GM12872 (cell line): ENCODE data around the gene MAPK14.

Source experiments
- CTCF ChIP-seq: IDR thresholded peaks from 3 replicates; pipeline ENCODE4 v1.5.1; 2011; ENCODE audit warnings: low read depth, mild to moderate bottlenecking, low read length, moderate library complexity; ENCODE audit not compliant: insufficient read depth

Gene MAPK14

DNA sequence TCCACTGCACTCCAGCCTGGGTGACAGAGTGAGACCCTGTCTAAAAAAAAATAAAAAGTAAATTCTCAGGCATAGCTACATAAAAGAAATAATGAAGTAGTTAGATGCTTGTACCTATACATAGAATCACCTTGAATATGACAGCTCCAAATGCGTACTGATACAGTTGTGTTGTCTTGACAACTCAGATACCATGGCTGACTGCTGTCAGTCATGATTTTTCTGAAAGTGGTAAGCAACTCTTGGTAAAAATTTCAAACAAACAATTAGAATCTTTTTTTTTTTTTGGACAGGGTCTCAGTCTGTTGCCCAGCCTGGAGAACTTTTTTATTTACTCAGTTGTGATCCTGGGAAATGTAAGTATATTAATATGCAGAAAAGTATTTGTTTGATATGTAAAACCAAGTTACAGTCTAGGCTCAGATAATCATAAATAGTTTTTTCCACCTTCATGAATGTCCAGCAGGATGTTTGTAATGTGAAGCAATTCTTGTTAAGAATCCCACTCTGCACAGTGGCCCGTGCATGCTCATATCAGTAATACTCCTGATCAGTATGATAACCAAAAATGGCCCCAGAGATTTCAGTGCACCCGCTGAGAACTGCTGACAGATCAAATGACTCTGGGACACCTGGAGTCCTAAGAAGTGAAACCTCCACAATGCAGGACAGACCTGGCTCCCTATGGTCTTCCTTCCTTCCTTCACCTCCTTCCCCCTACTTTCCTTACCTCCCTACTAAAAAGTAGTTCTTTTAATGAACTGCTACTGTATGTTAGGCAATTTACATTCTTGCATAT, 88.7 kb downstream of the MAPK14 start:
- TF ChIP-seq CTCF = no peak

- TF ChIP-seq CTCF = no peak
Measured at GRCh38 chr6:36116943-36117342, 89.3 kb downstream of the MAPK14 start.

- TF ChIP-seq CTCF = no peak
Measured at GRCh38 chr6:36117658-36118549, 90.3 kb downstream of the MAPK14 start.

DNA sequence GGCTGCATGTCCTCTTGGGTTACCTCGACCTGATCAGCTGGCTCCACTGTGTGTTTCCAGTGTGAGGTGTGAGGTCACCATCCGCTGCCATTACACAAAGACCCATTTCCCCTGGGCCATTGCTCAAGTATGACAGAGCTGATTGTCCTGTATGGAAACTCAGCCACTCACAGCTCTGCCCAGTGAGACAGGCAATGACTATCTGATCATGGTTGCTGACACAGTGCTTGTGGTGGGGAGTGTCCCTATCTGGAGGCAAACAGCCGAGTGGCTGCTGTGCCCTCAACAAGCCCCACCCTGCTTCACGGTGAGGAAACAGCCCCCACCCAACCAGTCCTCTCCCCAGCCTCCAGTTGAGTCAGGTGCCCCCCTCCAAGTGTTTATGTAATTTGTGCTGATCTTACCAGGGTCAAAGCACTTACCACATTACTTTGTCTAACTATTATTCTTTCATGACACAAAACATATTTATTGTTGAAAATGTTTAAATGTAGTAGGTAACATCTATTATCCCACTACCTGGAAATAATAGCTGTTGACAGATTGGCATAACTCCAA, 91.0 kb downstream of the MAPK14 start:
- no peak for TF ChIP-seq CTCF

DNA sequence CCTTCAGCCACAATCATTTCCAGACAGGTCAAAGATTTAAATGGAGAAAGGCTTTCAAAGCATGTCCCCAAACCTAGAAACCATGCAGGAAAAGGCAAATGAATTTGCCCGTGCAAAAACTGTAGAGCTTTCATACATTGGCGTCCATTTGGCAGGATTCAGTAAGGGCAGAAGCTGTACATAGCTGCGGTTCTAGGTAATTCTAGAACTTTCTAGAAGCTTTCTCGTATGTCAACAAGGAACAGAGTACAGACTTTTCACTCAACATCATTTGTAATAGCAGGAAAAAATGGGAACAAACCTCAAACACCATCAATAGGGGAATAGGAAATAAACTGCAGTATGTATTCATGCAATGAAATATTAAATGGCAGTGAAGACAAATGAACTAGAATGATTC, 91.6 kb downstream of the MAPK14 start:
- no peak for TF ChIP-seq CTCF

GRCh38 chr6:36120018-36120417, 92.4 kb downstream of the MAPK14 start:
- TF ChIP-seq CTCF = no peak

DNA sequence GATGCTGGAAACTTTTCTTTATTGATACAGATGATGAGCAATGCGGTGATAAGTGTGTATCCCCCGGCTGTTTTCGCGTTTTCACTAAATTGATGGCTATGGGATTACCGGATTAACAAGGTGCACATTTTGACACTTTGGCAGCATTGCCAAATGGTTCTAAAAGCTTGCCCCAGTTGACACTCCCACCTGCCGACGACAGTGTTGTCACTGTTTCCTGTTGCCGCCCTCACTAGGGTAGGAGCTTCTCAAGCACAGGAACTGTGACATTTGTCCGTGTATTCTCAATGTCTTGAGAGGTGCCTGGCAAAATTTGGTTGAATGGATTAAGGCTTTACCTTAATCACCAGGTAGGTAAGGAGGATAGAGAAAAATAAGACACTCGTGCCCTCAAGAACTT, 92.9 kb downstream of the MAPK14 start:
- no peak for TF ChIP-seq CTCF
